GM19395 (cell line): ENCODE measurements around the gene ARHGAP15.

Source experiments
- ATAC-seq: cut with Tn5 transposase; IDR thresholded peaks from one replicate; pipeline ENCODE4 v1.9.1; 2021; ENCODE audit warnings: mild to moderate bottlenecking, moderate library complexity; ENCODE audit not compliant: unreplicated experiment

The ARHGAP15 gene

DNA sequence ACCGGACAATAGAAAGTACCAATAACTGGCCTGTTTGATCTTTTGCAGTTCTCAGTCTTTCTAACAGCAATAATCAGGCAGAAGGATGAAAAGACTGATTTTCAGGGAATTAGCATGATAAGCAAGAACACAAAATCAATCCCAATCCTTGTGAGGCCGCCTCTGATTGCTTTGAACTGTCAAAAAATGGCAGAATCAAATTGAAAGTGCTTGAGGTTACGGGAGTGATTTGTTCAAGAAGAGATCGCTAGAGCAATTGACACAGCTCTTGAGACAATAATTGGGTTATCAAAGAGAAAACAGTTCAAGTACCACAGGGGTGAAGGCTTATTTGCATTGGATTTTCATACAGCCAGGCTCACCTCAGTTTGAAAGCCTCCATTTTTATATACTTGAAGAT lies 663.4 kb downstream of the ARHGAP15 start:
- no peak for ATAC-seq

DNA sequence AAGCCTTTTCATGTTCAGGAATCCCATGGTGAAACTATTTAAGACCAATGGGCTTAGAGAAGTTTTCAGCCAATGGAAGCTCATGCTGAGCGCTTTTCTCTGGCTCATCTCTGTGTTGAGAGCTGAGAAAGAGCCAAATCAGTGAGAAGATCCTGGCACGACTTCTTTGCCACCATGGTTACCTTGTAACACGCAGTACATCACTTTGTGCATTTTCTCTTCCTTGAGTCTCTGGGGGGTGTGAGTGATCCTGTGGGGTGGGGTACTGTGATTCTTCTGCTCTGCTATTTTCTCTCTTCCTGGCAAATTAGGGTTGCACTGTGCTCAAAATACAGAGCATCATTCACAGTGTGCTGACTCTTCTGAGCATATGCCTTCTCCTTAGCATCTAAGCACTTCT lies 664.2 kb downstream of the ARHGAP15 start:
- no peak for ATAC-seq

DNA sequence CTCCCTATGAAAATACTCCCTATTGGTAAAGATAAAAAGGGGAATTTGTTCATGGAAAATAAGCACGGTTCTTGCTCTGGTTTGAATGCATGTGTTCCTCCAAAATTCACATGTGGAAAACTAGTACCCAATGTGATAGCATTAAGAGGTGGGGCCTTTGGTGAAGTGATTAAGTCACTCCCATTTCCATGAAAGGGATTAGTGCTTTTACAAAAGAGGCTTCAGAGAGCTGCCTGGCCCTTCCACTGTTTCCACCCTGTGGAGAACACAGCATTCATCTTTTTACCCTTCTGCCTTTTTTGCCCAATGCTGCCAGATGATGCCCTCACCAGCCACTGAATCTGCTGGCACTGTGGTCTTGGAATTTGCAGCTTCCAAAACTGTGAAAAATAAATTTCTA lies 666.8 kb downstream of the ARHGAP15 start:
- no peak for ATAC-seq

DNA sequence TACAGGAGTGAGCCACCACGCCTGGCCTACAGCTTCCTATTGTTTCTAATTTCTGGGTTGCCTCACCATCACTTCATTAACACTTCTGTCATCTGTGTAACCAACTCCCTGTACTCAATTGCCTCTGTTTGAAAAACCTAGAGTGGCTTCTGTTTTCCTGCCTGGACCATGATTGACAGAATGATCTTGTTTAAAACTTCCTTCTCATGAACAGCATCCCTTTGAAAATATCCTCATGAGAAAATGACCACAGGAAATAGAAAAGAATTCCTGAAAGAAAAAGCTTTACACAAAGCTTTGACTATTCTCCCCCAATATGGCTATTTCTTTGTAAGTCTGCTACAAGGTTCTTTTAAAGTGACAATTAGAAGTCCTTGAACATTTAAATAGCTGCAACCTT lies 672.3 kb downstream of the ARHGAP15 start:
- ATAC-seq: no peak

DNA sequence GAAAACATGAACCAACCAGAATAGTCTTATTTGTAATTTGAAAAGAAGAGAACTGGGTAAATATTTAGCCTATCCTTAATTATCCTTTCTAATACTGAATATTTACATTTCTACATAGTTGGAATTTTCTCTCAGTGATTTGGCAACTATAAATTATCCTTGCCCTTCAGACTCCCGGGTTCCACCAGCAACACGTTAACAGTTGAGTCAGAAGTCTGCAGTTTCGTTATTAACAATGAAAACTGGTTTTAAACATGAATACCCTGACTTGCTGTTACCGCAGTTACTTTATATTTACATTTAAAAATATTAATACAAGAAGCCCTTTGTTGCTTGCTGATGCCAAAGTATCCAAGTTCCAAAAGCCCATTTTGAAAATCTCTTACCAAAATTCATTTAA lies 673.0 kb downstream of the ARHGAP15 start:
- peak; percentile 42 for ATAC-seq

DNA sequence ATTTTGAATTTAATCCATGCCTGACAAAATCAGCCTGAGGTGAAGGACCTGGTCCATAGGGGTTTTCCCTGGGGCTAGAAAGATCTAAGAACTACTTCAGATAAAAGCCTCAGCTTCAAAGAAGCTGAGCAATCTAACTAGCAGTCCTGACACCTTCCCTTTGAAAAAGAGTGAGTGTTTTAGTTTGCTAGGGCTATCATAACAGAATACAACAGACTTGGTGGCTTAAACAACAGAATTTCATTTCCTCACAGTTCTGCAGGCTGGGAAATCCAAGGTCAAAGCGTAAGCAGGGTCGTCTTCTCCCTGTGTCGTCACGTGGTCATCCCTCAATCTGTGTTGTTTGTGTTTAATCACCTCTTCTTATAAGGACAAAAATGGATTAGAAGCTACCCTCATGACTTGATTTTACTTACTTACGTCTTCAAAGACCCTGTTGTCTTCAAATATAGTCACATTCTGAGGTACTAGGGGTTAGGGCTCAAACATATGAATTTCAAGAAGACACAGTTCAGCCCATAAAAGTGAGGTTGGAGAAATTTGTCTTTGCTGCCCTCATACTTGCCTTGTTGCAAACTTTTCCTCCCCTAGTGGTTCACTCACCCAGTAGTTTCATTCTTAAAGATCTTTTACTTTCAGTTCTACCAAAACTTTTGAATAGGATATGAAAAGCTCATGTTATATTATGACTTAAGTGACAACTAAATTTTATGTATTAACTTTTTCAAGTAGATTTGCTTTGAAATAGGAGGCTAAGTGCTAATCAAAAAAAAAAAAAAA lies 673.8 kb downstream of the ARHGAP15 start:
- ATAC-seq: peak; percentile 92

DNA sequence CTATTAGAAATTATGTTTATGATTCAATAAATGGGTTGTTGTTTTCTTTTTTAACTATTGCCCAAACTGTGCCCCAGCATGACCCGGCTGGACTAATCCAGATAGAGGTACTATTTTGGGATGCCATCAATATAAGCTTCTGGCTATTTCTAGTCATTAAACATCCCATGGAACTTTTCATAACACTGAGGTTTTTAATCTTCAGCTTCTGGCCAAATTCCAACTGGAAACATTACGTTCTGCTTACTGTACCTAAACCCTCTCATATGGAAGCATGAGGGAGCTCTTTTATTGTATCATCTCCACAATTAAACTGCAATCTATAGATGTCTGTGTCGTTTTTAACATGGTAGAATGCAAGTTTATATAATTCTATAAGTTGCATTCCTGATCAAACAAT lies 674.7 kb downstream of the ARHGAP15 start:
- no peak for ATAC-seq

DNA sequence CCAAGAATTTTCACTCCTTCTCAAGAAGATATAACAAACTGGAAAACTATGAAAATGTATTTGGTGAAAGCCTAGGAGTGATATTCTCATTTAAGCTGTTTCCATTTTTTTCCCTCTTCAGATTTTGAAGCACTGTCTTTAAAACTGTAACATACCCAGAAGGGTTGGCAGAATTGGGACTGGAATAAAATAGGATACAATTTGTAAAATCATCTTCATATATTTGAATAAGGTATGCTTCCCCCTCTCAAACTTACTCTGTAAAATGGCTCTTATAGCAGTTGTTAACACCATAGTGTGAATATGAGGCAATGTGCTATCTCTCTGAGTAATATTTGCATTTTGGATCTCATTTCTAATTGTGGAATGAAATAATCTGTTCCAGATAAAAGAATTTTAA lies 676.4 kb downstream of the ARHGAP15 start:
- ATAC-seq: no peak

DNA sequence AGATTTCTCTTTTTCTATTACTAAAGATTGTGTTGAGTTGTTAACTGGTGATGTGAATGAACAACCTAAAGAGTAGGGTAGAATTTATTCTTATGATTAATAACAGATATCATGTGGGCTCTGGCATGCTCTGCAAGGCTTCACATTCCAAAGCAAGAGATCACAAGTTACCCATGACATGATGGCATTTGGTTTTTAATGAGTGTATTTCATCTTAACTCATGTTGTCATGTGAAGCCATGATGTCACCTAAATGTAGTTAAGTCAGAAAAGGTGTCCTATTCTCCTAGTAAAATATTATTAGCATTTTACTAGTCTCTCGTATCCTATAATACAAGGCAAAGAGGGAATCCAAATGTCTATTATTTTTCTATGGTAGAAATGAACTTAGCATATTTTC lies 678.0 kb downstream of the ARHGAP15 start:
- ATAC-seq: no peak

DNA sequence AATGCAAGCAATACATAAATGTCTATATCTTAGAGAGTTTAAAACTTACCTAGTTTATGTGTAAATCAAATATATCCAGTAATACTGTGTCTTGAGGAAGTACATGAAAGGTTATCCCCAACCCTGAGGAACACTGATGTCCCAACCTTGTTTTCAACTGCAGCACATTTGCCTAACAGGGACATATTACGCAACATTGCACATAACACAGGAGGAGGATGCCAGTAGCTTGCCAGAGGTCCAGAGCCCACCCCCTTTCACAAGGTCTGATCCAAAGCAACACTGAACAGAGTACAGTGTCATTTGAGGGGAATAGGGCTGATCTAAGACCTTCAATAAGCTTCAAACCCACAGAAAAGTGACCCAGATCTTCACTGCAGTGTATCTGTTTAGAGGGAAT lies 678.5 kb downstream of the ARHGAP15 start:
- no peak for ATAC-seq

DNA sequence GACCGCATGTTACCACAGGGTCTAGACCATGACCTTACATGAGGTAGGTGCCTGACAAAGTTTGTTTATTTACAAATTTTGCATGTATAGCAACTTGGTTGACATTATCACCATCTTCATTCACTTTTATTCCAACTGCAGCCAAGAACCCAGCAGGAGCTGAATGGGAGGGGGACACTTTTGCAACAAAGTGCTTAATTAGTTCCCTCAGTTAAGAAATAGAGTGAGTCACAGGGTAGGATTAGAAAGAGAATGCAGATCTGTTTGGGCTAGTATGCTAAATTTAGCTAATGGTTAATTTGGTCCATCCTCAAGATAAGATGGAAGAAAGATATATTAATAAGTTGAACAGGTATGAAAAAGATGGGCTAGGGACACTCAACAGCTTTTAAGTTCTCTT lies 678.9 kb downstream of the ARHGAP15 start:
- ATAC-seq: no peak

DNA sequence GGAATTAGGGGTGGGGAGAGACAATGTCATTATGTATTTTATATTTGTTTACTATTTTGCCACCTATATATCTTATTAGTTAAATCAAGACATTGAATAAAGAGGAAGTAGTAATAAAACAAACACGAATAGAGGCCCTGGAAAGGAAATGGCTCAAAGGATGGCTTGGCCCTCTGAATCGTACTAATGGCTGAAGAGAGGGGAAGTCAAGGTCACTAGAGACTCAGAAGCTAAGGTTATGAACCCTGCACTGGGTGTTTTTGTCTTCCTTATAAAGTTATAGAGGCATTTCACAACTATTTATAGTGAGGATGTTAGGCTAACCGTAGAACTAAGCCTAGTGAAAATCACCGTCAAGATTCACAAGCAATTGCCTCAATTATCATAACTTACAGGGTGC lies 685.9 kb downstream of the ARHGAP15 start:
- ATAC-seq: no peak

DNA sequence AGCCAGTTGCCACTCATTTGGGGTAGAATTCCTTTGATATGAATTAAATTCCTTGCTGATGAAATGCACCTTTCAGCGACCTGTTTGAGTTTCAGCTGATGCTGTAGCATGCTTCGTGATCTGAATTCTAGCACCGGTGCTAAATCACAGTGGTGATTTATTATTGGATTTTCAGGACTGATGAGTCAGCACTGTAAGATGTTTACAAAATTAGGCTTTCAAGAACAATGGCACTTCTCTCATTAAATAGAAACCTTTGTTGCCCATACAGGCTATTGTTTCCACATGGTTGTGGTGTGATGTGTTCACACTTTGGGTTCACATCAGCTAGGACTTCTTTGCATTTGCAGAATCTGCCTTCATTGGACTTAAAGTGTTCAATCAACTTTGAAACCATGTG lies 687.7 kb downstream of the ARHGAP15 start:
- no peak for ATAC-seq
